ENCODE results near the gene KDM3B. TPM values are rescaled to one million over a fixed set of nuclear protein-coding genes. Genes with fewer than 3 reads are reported as not detected.
A peak's percentile ranks its signal among the peaks of the same experiment; 100 is the strongest.

Gene KDM3B
- total RNA-seq, 4 donors from 2014 or later, result 49.1 to 112 (median 65.1) TPM

- WGBS, result under 1% methylated on average over 32 of the region's 56 CpGs
- peak; percentile 95 for DNase-seq (ENCODE audit: low spot score in 2 of 2)
- no peaks in the 10 kb centered on the region for H3K27me3 ChIP-seq
- H3K9me3 ChIP-seq, result no peaks in the 10 kb centered on the region
- peak within 1 kb of the TSS; percentile 96 for H3K27ac ChIP-seq
- peaks cover 25% of the 10 kb centered on the region for H3K4me1 ChIP-seq
- peak; percentile 98 to 99 for TF ChIP-seq POLR2A (IDR thresholded peaks at IDR 0.05)
- TF ChIP-seq CTCF (IDR thresholded peaks at IDR 0.05), result no peak
- TF ChIP-seq POLR2AphosphoS5 (IDR thresholded peaks at IDR 0.05), result peak; percentile 92 to 97 (median 97)
- no peak for TF ChIP-seq EP300 (IDR thresholded peaks at IDR 0.05)
- peak within 1 kb of the TSS; percentile 83 for H3K4me3 ChIP-seq
- peaks cover 16% of the 10 kb centered on the region for H3K36me3 ChIP-seq
Observed at GRCh38 chr5:138337685-138338410, 14.6 kb upstream of the KDM3B start, which contains the start of gene FAM53C. Gene FAM53C, plus strand, starts transcription at chr5:138338266. Its CDS starts 3,070 bp downstream, at chr5:138341336.

GRCh38 chr5:138338411-138339090 is 13.9 kb upstream of the KDM3B start:
- no peaks in the 10 kb centered on the region for H3K27me3 ChIP-seq
- H3K27ac ChIP-seq, result peak overlapping the region; percentile 96
- H3K4me3 ChIP-seq, result peak overlapping the region; percentile 83
- TF ChIP-seq CTCF (IDR thresholded peaks at IDR 0.05), result no peak
- TF ChIP-seq POLR2A (IDR thresholded peaks at IDR 0.05), result no peak
- TF ChIP-seq EP300 (IDR thresholded peaks at IDR 0.05), result no peak
- TF ChIP-seq POLR2AphosphoS5 (IDR thresholded peaks at IDR 0.05), result no peak
- peaks cover 23% of the 10 kb centered on the region for H3K36me3 ChIP-seq
- no peaks in the 10 kb centered on the region for H3K9me3 ChIP-seq
- H3K4me1 ChIP-seq, result peaks cover 25% of the 10 kb centered on the region
- DNase-seq (ENCODE audit: low spot score in 2 of 2), result no peak
- WGBS, result 0% methylated on average over 1 of the region's 22 CpGs

- no peaks in the 10 kb centered on the region for H3K9me3 ChIP-seq
- no peak for TF ChIP-seq CTCF (IDR thresholded peaks at IDR 0.05)
- no peak for TF ChIP-seq POLR2A (IDR thresholded peaks at IDR 0.05)
- TF ChIP-seq EP300 (IDR thresholded peaks at IDR 0.05), result no peak
- TF ChIP-seq POLR2AphosphoS5 (IDR thresholded peaks at IDR 0.05), result no peak
- no peak for DNase-seq (ENCODE audit: low spot score in 2 of 2)
- peaks cover 28% of the 10 kb centered on the region for H3K36me3 ChIP-seq
- H3K27me3 ChIP-seq, result no peaks in the 10 kb centered on the region
- H3K4me3 ChIP-seq, result peak overlapping the region; percentile 83
- peaks cover 25% of the 10 kb centered on the region for H3K4me1 ChIP-seq
- H3K27ac ChIP-seq, result peak overlapping the region; percentile 96
- 3% methylated on average over 7 of the region's 7 CpGs for WGBS
Observed at GRCh38 chr5:138339091-138339456, 13.4 kb upstream of the KDM3B start.

- Histone ChIP-seq H3K27ac (no peak overlapping the region), H3K9me3 (no peaks in the 10 kb centered on the region), H3K4me1 (peaks cover 25% of the 10 kb centered on the region), H3K36me3 (peaks cover 32% of the 10 kb centered on the region), H3K27me3 (no peaks in the 10 kb centered on the region), H3K4me3 (peak overlapping the region; percentile 83)
- WGBS, result 31% methylated on average over 2 of the region's 2 CpGs
- TF ChIP-seq CTCF (IDR thresholded peaks at IDR 0.05), result no peak
- no peak for TF ChIP-seq EP300 (IDR thresholded peaks at IDR 0.05)
- no peak for TF ChIP-seq POLR2AphosphoS5 (IDR thresholded peaks at IDR 0.05)
- no peak for TF ChIP-seq POLR2A (IDR thresholded peaks at IDR 0.05)
- DNase-seq (ENCODE audit: low spot score in 2 of 2), result no peak
Observed at GRCh38 chr5:138339464-138339863, 13.0 kb upstream of the KDM3B start.

GRCh38 chr5:138340008-138340407 is 12.5 kb upstream of the KDM3B start:
- Histone ChIP-seq H3K36me3 (peaks cover 37% of the 10 kb centered on the region), H3K27ac (no peak overlapping the region), H3K9me3 (no peaks in the 10 kb centered on the region), H3K4me1 (peaks cover 25% of the 10 kb centered on the region), H3K27me3 (no peaks in the 10 kb centered on the region), H3K4me3 (peak overlapping the region; percentile 83)
- 92% methylated on average over 3 of the region's 3 CpGs for WGBS
- TF ChIP-seq EP300 (IDR thresholded peaks at IDR 0.05) (no peak), POLR2AphosphoS5 (IDR thresholded peaks at IDR 0.05) (no peak), CTCF (IDR thresholded peaks at IDR 0.05) (no peak), POLR2A (IDR thresholded peaks at IDR 0.05) (no peak)
- no peak for DNase-seq (ENCODE audit: low spot score in 2 of 2)

Data from suprapubic skin (tissue), 4 donors.